ENCODE results near the gene RALGAPA2.

The RALGAPA2 gene

DNA sequence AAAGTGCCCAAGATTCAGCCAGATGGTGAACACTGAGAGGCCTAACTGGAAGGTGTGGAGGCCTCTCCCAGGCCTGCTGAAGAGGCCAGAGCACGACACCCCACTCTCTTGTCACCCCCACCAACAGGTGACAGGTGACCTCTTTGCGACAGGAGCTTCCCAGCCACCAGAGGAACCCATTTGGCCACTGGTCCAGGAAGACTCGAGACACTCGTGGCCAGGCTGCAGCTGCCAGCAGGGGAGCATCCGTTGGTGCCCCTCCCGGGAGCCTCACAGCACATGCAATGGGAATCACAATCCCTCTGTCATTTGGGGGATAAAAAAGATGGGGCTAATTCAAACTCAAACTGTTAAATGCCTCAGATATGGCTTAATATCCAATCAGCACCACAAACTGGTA is 181.2 kb downstream of the RALGAPA2 start:
- no peak overlapping the region for H3K4me3 ChIP-seq (ENCODE audit: low read length, poor library complexity, severe bottlenecking)
- H3K79me2 ChIP-seq (ENCODE audit: insufficient read depth, low read length) = no peaks in the 10 kb centered on the region
- H3K4me2 ChIP-seq (ENCODE audit: low read depth, low read length, poor library complexity, severe bottlenecking) = no peak overlapping the region
- H2AFZ ChIP-seq (ENCODE audit: low read length) = no peak overlapping the region
- H3K9ac ChIP-seq (ENCODE audit: low read depth, low read length, poor library complexity, severe bottlenecking) = no peak overlapping the region
- H3K9me3 ChIP-seq (ENCODE audit: insufficient read depth, low read depth, low read length) = no peaks in the 10 kb centered on the region
- TF ChIP-seq, protein P1, sequence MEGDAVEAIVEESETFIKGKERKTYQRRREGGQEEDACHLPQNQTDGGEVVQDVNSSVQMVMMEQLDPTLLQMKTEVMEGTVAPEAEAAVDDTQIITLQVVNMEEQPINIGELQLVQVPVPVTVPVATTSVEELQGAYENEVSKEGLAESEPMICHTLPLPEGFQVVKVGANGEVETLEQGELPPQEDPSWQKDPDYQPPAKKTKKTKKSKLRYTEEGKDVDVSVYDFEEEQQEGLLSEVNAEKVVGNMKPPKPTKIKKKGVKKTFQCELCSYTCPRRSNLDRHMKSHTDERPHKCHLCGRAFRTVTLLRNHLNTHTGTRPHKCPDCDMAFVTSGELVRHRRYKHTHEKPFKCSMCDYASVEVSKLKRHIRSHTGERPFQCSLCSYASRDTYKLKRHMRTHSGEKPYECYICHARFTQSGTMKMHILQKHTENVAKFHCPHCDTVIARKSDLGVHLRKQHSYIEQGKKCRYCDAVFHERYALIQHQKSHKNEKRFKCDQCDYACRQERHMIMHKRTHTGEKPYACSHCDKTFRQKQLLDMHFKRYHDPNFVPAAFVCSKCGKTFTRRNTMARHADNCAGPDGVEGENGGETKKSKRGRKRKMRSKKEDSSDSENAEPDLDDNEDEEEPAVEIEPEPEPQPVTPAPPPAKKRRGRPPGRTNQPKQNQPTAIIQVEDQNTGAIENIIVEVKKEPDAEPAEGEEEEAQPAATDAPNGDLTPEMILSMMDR (conservative IDR thresholded peaks at IDR 0.05; ENCODE audit: low read length) = no peak
- no peak for TF ChIP-seq EZH2phosphoT487 (IDR thresholded peaks at IDR 0.05; ENCODE audit: borderline replicate concordance)
- peaks cover 9% of the 10 kb centered on the region for H3K4me1 ChIP-seq (ENCODE audit: insufficient read depth, low read length, poor library complexity, severe bottlenecking)
- no peaks in the 10 kb centered on the region for H3K9me2 ChIP-seq (replicated peaks; ENCODE audit: low read depth, low read length)
- H3K27me3 ChIP-seq (ENCODE audit: insufficient read depth, low read length, poor library complexity, severe bottlenecking) = no peaks in the 10 kb centered on the region
- H3K36me3 ChIP-seq (ENCODE audit: insufficient read depth, low read length) = peaks cover 10% of the 10 kb centered on the region; the same call in 1 of the 2 replicates
- H3F3A ChIP-seq (ENCODE audit: low read depth) = no peaks in the 10 kb centered on the region
- no peaks in the 10 kb centered on the region for H4K20me1 ChIP-seq (ENCODE audit: insufficient read depth, low read length, poor library complexity, severe bottlenecking)

DNA sequence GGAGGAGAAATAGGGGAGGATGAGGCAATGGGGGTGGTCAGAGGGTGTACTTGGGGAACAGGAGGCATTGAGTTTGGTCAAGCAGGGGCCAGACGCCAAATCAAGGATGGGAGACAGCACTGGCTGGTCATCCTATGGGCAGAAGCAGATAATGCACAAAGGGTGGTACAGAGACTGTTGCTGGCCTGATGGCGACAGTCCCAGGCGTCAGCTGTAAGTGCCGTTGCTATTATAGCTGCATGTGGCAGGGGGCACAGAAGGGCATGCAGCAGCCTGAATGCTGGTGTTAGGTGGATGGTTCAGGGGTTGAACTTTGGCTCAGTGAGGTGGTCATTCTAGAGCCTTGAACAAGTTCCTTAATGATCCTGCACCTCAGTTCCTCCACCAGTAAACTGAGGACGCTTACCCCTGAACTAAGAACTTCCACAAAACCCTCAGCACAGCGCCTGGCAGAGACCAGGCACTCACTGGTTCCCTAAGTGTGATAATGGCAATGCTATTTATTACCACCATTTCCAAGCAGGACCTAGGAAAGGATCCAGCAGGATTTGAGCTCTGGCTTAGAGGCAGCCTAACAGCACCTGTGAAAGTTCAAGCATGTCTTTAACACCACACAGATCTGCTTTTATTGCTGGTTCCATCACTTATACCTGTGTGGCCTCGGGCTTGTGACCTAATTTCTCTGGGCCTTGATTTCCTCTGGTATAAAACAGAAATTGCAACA is 181.9 kb downstream of the RALGAPA2 start:
- TF ChIP-seq EZH2phosphoT487 (IDR thresholded peaks at IDR 0.05; ENCODE audit: borderline replicate concordance) = no peak
- TF ChIP-seq, protein P1 (conservative IDR thresholded peaks at IDR 0.05; ENCODE audit: low read length) = no peak
- Histone ChIP-seq H3K27me3 (ENCODE audit: insufficient read depth, low read length, poor library complexity, severe bottlenecking) (no peaks in the 10 kb centered on the region), H3K79me2 (ENCODE audit: insufficient read depth, low read length) (no peaks in the 10 kb centered on the region), H2AFZ (ENCODE audit: low read length) (no peak overlapping the region), H3K9me3 (ENCODE audit: insufficient read depth, low read depth, low read length) (no peaks in the 10 kb centered on the region), H3K9ac (ENCODE audit: low read depth, low read length, poor library complexity, severe bottlenecking) (no peak overlapping the region), H3K4me2 (ENCODE audit: low read depth, low read length, poor library complexity, severe bottlenecking) (no peak overlapping the region), H3F3A (ENCODE audit: low read depth) (no peaks in the 10 kb centered on the region), H3K4me3 (ENCODE audit: low read length, poor library complexity, severe bottlenecking) (no peak overlapping the region), H3K36me3 (ENCODE audit: insufficient read depth, low read length) (peaks cover 10% of the 10 kb centered on the region; the same call in 1 of the 2 replicates), H3K4me1 (ENCODE audit: insufficient read depth, low read length, poor library complexity, severe bottlenecking) (peaks cover 9% of the 10 kb centered on the region), H3K9me2 (replicated peaks; ENCODE audit: low read depth, low read length) (no peaks in the 10 kb centered on the region), H4K20me1 (ENCODE audit: insufficient read depth, low read length, poor library complexity, severe bottlenecking) (no peaks in the 10 kb centered on the region)

DNA sequence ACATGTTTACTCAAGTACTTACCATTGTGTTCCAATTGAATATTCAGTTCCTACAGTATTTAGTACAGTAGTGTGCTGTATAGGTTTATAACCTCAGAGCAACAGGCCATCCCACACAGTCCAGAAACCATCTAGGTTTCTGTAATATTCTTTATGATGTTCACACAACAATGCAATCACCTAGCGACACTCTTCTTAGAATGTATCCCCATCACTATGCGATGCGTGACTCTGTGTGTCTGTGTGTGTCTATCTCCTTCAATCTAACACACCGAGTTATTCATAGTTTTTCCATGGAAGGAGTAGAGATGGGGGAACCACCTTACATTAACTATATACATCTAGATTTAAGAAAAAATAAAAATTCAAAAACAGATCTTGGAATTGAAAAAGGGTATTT is 182.8 kb downstream of the RALGAPA2 start:
- no peak overlapping the region for H3K4me2 ChIP-seq (ENCODE audit: low read depth, low read length, poor library complexity, severe bottlenecking)
- H2AFZ ChIP-seq (ENCODE audit: low read length) = no peak overlapping the region
- no peaks in the 10 kb centered on the region for H3F3A ChIP-seq (ENCODE audit: low read depth)
- H3K4me3 ChIP-seq (ENCODE audit: low read length, poor library complexity, severe bottlenecking) = no peak overlapping the region
- H3K79me2 ChIP-seq (ENCODE audit: insufficient read depth, low read length) = no peaks in the 10 kb centered on the region
- no peak overlapping the region for H3K9ac ChIP-seq (ENCODE audit: low read depth, low read length, poor library complexity, severe bottlenecking)
- no peak for TF ChIP-seq EZH2phosphoT487 (IDR thresholded peaks at IDR 0.05; ENCODE audit: borderline replicate concordance)
- TF ChIP-seq, protein P1 (conservative IDR thresholded peaks at IDR 0.05; ENCODE audit: low read length) = no peak
- no peaks in the 10 kb centered on the region for H3K9me3 ChIP-seq (ENCODE audit: insufficient read depth, low read depth, low read length)
- H3K9me2 ChIP-seq (replicated peaks; ENCODE audit: low read depth, low read length) = no peaks in the 10 kb centered on the region
- H3K36me3 ChIP-seq (ENCODE audit: insufficient read depth, low read length) = peaks cover 10% of the 10 kb centered on the region; the same call in 1 of the 2 replicates
- peaks cover 9% of the 10 kb centered on the region for H3K4me1 ChIP-seq (ENCODE audit: insufficient read depth, low read length, poor library complexity, severe bottlenecking)
- no peaks in the 10 kb centered on the region for H4K20me1 ChIP-seq (ENCODE audit: insufficient read depth, low read length, poor library complexity, severe bottlenecking)
- H3K27me3 ChIP-seq (ENCODE audit: insufficient read depth, low read length, poor library complexity, severe bottlenecking) = no peaks in the 10 kb centered on the region
